ENCODE data around the gene C4orf36.

- TF ChIP-seq CTCF (IDR thresholded peaks at IDR 0.05 in 8 of 11, conservative IDR thresholded peaks at IDR 0.05 in 3 of 11) = no peak
- TF ChIP-seq POLR2A (IDR thresholded peaks at IDR 0.05) = no peak
These were observed 42.0 kb upstream of the C4orf36 start for GRCh38 chr4:86934147-86934770.

Data from spleen (tissue), 7 donors.